PFSK-1 (cell line): Measurements from ENCODE around the gene GJB4.

Source experiments
- FOXP2 ChIP-seq: optimal IDR thresholded peaks from 2 replicates; pipeline ENCODE3; 2011; ENCODE audit warnings: borderline replicate concordance, control low read depth, inconsistent platforms; ENCODE audit not compliant: insufficient read depth; ENCODE audit errors: extremely low read length, extremely low read depth
- POLR2AphosphoS5 ChIP-seq: IDR thresholded peaks from 2 replicates; pipeline ENCODE4 v1.6.1; 2012; ENCODE audit warnings: low read depth, mild to moderate bottlenecking, control low read depth, low read length, moderate library complexity
- REST ChIP-seq, 2 experiments: IDR thresholded peaks; 2 replicates each; pipeline versions ENCODE4 v1.6.1 to v1.8.0; 2011 to 2012; ENCODE audit warnings: low read depth in 2 of 2, low read length in 2 of 2, control low read depth in 1 of 2, inconsistent platforms in 1 of 2, mild to moderate bottlenecking in 1 of 2, moderate library complexity in 1 of 2; ENCODE audit not compliant: insufficient read depth in 1 of 2
- SIN3A ChIP-seq: IDR thresholded peaks from 2 replicates; pipeline ENCODE4 v1.6.1; 2012; ENCODE audit warnings: mild to moderate bottlenecking, low read length, moderate library complexity, borderline replicate concordance; ENCODE audit not compliant: insufficient read depth
- TAF1 ChIP-seq: IDR thresholded peaks from 2 replicates; pipeline ENCODE4 v1.6.1; 2012; ENCODE audit warnings: low read length, control low read depth, borderline replicate concordance; ENCODE audit not compliant: insufficient read depth

Gene GJB4

GRCh38 chr1:34757386-34757785 lies 2.2 kb upstream of the GJB4 start:
- TF ChIP-seq FOXP2 (no peak), SIN3A (no peak), POLR2AphosphoS5 (no peak), REST (IDR thresholded peaks at IDR 0.05; ENCODE audit: insufficient read depth in 1 of 2, low read depth in 2 of 2, low read length in 2 of 2) (no peak), TAF1 (no peak)

DNA sequence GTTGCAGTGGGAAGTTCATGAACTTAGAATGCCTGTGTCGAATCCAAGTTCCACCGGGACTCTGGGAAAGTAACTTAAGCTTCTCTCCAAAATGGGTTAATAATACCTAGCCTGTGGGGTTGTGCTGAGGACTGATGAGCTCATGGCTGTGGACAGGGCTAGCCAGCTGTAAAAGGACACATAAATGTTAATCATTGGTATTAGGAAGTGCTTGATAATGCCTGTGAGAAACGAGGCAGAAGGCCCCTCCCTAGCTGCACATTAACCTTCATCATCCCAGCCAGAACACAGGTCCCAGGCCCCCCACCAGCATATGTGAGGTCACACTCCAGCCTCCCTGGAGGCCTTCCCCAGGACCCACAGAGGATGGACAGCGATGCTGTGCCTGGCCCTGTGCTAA lies 789 bp upstream of the GJB4 start:
- TF ChIP-seq TAF1 (no peak), POLR2AphosphoS5 (no peak), SIN3A (no peak), FOXP2 (no peak), REST (IDR thresholded peaks at IDR 0.05; ENCODE audit: insufficient read depth in 1 of 2, low read depth in 2 of 2, low read length in 2 of 2) (no peak)

DNA sequence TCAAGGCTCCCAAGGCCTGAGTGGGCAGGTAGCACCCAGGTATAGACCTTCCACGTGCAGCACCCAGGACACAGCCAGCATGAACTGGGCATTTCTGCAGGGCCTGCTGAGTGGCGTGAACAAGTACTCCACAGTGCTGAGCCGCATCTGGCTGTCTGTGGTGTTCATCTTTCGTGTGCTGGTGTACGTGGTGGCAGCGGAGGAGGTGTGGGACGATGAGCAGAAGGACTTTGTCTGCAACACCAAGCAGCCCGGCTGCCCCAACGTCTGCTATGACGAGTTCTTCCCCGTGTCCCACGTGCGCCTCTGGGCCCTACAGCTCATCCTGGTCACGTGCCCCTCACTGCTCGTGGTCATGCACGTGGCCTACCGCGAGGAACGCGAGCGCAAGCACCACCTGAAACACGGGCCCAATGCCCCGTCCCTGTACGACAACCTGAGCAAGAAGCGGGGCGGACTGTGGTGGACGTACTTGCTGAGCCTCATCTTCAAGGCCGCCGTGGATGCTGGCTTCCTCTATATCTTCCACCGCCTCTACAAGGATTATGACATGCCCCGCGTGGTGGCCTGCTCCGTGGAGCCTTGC lies 1.7 kb downstream of the GJB4 start:
- TF ChIP-seq SIN3A: no peak
- TF ChIP-seq REST (IDR thresholded peaks at IDR 0.05; ENCODE audit: insufficient read depth in 1 of 2, low read depth in 2 of 2, low read length in 2 of 2): no peak
- no peak for TF ChIP-seq POLR2AphosphoS5
- no peak for TF ChIP-seq TAF1
- no peak for TF ChIP-seq FOXP2

DNA sequence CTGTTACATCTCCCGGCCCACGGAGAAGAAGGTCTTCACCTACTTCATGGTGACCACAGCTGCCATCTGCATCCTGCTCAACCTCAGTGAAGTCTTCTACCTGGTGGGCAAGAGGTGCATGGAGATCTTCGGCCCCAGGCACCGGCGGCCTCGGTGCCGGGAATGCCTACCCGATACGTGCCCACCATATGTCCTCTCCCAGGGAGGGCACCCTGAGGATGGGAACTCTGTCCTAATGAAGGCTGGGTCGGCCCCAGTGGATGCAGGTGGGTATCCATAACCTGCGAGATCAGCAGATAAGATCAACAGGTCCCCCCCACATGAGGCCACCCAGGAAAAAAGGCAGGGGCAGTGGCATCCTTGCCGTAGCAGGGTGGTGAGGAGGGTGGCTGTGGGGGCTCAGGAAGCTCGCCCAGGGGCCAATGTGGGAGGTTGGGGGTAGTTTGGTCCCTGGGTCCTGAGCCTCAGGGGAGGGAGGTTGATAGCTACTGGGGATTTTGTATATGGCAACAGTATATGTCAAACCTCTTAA lies 2.3 kb downstream of the GJB4 start:
- TF ChIP-seq TAF1: no peak
- no peak for TF ChIP-seq POLR2AphosphoS5
- TF ChIP-seq SIN3A: no peak
- no peak for TF ChIP-seq FOXP2
- no peak for TF ChIP-seq REST (IDR thresholded peaks at IDR 0.05; ENCODE audit: insufficient read depth in 1 of 2, low read depth in 2 of 2, low read length in 2 of 2)
